HG02759 (cell line): ENCODE results near the gene MST1.

ENCODE experiments used
- ATAC-seq: cut with Tn5 transposase; IDR thresholded peaks from one replicate; pipeline ENCODE4 v1.9.1; 2021; ENCODE audit warnings: mild to moderate bottlenecking, moderate library complexity; ENCODE audit not compliant: unreplicated experiment

MST1 gene

GRCh38 chr3:49689046-49689907, at the start of gene MST1, which contains the start of gene RNF123:
Gene MST1, minus strand, starts transcription at chr3:49689474. Its CDS starts 783 bp downstream, at chr3:49688691.
Gene RNF123, plus strand, starts transcription at chr3:49689557. Its CDS starts 1,609 bp downstream, at chr3:49691166.
- ATAC-seq: peak; percentile 70

GRCh38 chr3:49738067-49738713, 48.9 kb upstream of the MST1 start:
- no peak for ATAC-seq

GRCh38 chr3:49734752-49735151, 45.5 kb upstream of the MST1 start:
- no peak for ATAC-seq

GRCh38 chr3:49733551-49733950, 44.3 kb upstream of the MST1 start:
- no peak for ATAC-seq

GRCh38 chr3:49732597-49732996, 43.3 kb upstream of the MST1 start:
- ATAC-seq: no peak

- no peak for ATAC-seq
Observed at GRCh38 chr3:49729966-49730609, 40.8 kb upstream of the MST1 start.

GRCh38 chr3:49727924-49728361, 38.7 kb upstream of the MST1 start:
- ATAC-seq: no peak

- ATAC-seq: no peak
Observed at GRCh38 chr3:49727154-49727923, 38.1 kb upstream of the MST1 start.

- ATAC-seq: no peak
Observed at GRCh38 chr3:49725906-49726681, 36.8 kb upstream of the MST1 start.

- no peak for ATAC-seq
Observed at GRCh38 chr3:49724586-49724985, 35.3 kb upstream of the MST1 start.

- ATAC-seq: peak; percentile 86
Observed at GRCh38 chr3:49723628-49724551, 34.6 kb upstream of the MST1 start, which contains the start of gene GMPPB. Gene GMPPB, minus strand, starts transcription at chr3:49723951. Its CDS starts 225 bp downstream, at chr3:49723726.

GRCh38 chr3:49723296-49723627, 34.0 kb upstream of the MST1 start:
- no peak for ATAC-seq

- no peak for ATAC-seq
Observed at GRCh38 chr3:49722896-49723295, 33.6 kb upstream of the MST1 start.

- no peak for ATAC-seq
Observed at GRCh38 chr3:49721896-49722781, 32.9 kb upstream of the MST1 start.

- ATAC-seq: no peak
Observed at GRCh38 chr3:49721596-49721895, 32.3 kb upstream of the MST1 start.

- no peak for ATAC-seq
Observed at GRCh38 chr3:49720855-49721595, 31.8 kb upstream of the MST1 start.

GRCh38 chr3:49719214-49719884, 30.1 kb upstream of the MST1 start, which contains the start of gene AMIGO3:
Gene AMIGO3, minus strand, starts transcription at chr3:49719684. Its CDS starts 219 bp downstream, at chr3:49719465.
- ATAC-seq: peak; percentile 53
